Right lobe of liver (tissue), 4 donors: ENCODE measurements around the gene FYB1.

Source experiments
- POLR2A ChIP-seq: fragments of 450-650 bp; IDR thresholded peaks from one replicate; pipeline ENCODE4 v1.6.1; 2017; ENCODE audit warnings: antibody characterized with exemption, mild to moderate bottlenecking
- TF ChIP-seq, protein P1 (sequence below), 4 donors: fragments of 200-600 bp in 3 of 4; fragments of 450-650 bp in 1 of 4; IDR thresholded peaks; one replicate each; pipeline versions ENCODE4 v1.5.1 to v1.8.0; 2016 to 2022; ENCODE audit warnings: antibody characterized with exemption in 4 of 4, mild to moderate bottlenecking in 2 of 4
- donor health status: DM: no; HTN: no; CAD: no.
- donor health status: DM: no; HTN: no; CAD: no.
- donor health status: DM: no; HTN: yes; CAD: no.

DNA sequence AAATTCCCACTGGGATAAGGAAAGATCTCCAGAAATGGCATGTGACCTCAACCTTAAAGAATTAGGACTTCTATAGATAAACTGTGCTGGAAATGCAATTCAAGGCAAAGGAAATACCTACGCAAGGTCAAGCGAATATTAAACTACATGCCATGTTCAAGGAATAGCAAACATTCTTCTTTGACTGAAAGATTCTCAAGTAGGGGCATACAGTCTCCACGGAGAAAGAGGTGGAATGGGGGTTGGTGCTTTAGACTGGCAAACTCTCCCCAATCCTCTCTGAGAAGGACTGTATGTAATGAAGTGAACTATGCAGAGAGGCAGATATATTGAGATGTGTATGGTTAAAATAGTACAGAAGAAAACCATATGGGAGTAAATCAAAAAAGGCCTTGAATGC lies 151.3 kb downstream of the FYB1 start:
- TF ChIP-seq POLR2A, result no peak
- TF ChIP-seq, protein P1, sequence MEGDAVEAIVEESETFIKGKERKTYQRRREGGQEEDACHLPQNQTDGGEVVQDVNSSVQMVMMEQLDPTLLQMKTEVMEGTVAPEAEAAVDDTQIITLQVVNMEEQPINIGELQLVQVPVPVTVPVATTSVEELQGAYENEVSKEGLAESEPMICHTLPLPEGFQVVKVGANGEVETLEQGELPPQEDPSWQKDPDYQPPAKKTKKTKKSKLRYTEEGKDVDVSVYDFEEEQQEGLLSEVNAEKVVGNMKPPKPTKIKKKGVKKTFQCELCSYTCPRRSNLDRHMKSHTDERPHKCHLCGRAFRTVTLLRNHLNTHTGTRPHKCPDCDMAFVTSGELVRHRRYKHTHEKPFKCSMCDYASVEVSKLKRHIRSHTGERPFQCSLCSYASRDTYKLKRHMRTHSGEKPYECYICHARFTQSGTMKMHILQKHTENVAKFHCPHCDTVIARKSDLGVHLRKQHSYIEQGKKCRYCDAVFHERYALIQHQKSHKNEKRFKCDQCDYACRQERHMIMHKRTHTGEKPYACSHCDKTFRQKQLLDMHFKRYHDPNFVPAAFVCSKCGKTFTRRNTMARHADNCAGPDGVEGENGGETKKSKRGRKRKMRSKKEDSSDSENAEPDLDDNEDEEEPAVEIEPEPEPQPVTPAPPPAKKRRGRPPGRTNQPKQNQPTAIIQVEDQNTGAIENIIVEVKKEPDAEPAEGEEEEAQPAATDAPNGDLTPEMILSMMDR (IDR thresholded peaks at IDR 0.05), result no peak
